Adrenal gland (tissue), 12 donors: ENCODE results near the gene HMX2. TPM values are rescaled to one million over a fixed set of nuclear protein-coding genes. Genes with fewer than 3 reads are reported as not detected.

Experiments used
- DNase-seq, 7 donors: peaks; one replicate each; pipeline ENCODE4 v3.0.0-alpha.2; 2019 to 2020
- H3K27ac ChIP-seq, 5 donors: fragments of 200-600 bp; sonication (generic) in 4 of 5; 1 replicate in 3 of 5; 2 replicates in 2 of 5; pipeline versions ENCODE4 v1.5.1 to v1.8.0; 2016 to 2020; ENCODE audit warnings: mild to moderate bottlenecking in 1 of 5
- H3K27me3 ChIP-seq: fragments of 200-600 bp; 2 replicates; pipeline ENCODE4 v1.8.0; 2021
- H3K36me3 ChIP-seq, 2 donors: fragments of 200-600 bp; replicated peaks in 1 of 2; 1 replicate in 1 of 2; 2 replicates in 1 of 2; pipeline versions ENCODE4 v1.5.1 to v1.8.0; 2018 to 2022
- H3K4me1 ChIP-seq, 2 donors: fragments of 200-600 bp; replicated peaks in 1 of 2; 1 replicate in 1 of 2; 2 replicates in 1 of 2; pipeline versions ENCODE4 v1.5.1 to v1.8.0; 2018 to 2021
- H3K4me3 ChIP-seq, 4 donors: fragments of 200-600 bp; sonication (generic) in 3 of 4; one replicate each; pipeline ENCODE4 v1.5.1; 2016 to 2018
- H3K9me3 ChIP-seq, 3 donors: fragments of 200-600 bp; sonication (generic) in 1 of 3; replicated peaks in 1 of 3; 1 replicate in 2 of 3; 2 replicates in 1 of 3; pipeline versions ENCODE4 v1.5.1 to v1.8.0; 2016 to 2021
- CTCF ChIP-seq, 6 experiments: fragments of 450-650 bp in 4 of 6; fragments of 200-600 bp in 2 of 6; sonication (generic) in 1 of 6; IDR thresholded peaks; 1 replicate in 5 of 6; 2 replicates in 1 of 6; pipeline versions ENCODE4 v1.5.1 to v1.8.0; 2016 to 2021; ENCODE audit warnings: antibody characterized with exemption in 6 of 6, mild to moderate bottlenecking in 2 of 6, moderate library complexity in 1 of 6
- POLR2A ChIP-seq, 2 donors: fragments of 450-650 bp; IDR thresholded peaks; one replicate each; pipeline ENCODE4 v1.6.1; 2017; ENCODE audit warnings: antibody characterized with exemption in 2 of 2, mild to moderate bottlenecking in 2 of 2, moderate library complexity in 1 of 2
- WGBS, 4 donors: extraction: QIAGEN DNeasy Blood & Tissue Kit in 2 of 4; methylation state at CpG; one replicate each; pipeline versions ENCODE4 v1.1.5 to v1.1.7; 2013 to 2017; 5-methylcytosine and 5-hydroxymethylcytosine counted together
- intact Hi-C, 2 donors: fragments of 100-400 bp; cut with DNase I; formaldehyde crosslinking; loops; one replicate each; pipeline versions ENCODE4 v1.14.1 to v1.15.0; 2022 to 2023
- polyA plus RNA-seq, 3 donors: library from polyadenylated mRNA; stranded (reverse); fragments of 200-250 nt in 2 of 3; fragments of 350-450 nt in 1 of 3; fragmentation: Illumina TruSeq in 1 of 3; extraction: RNeasy Lipid Tissue Mini Kit (QIAGEN cat#74804) in 1 of 3; gene quantifications; one replicate each; pipeline ENCODE4 v1.2.3, GENCODE V29; 2013 to 2014
- total RNA-seq, 9 donors: library from RNA; depleted of rRNA in 4 of 9; stranded (reverse); fragments of >200 nt in 4 of 9; fragments of 120-200 nt in 1 of 9; fragmentation: NEBNext Ultra II Directional in 1 of 9; extraction: Animal tissue kit (Norgen Biotek cat#: 25700) in 1 of 9; gene quantifications; one replicate each; pipeline versions ENCODE4 v1.1.0 to v1.2.4, GENCODE V29; 2013 to 2023
- donor health status: healthy with polysubstance abuse.
- donor health status: Bipolar disorder and iron deficiency.
- donor health status: DM: yes; HTN: yes; CAD: no.
- donor health status: DM: no; HTN: no; CAD: no.
- donor health status: DM: no; HTN: no; CAD: no.
- donor health status: DM: yes; HTN: yes; CAD: no.

Gene HMX2
- total and polyA plus RNA-seq, 12 donors = not detected

- TF ChIP-seq POLR2A (IDR thresholded peaks at IDR 0.05) (no peak), CTCF (IDR thresholded peaks at IDR 0.05) (no peak)
- Histone ChIP-seq H3K27me3 (peaks cover 84% of the 10 kb centered on the region), H3K36me3 (no peaks in the 10 kb centered on the region), H3K4me1 (peaks cover 20 to 46% of the 10 kb centered on the region in 2 donors), H3K27ac (no peak overlapping the region), H3K4me3 (no peak overlapping the region), H3K9me3 (no peaks in the 10 kb centered on the region)
- no peak for DNase-seq
- 7 to 10% (median 8%) methylated on average over 28 to 40 of the region's 40 CpGs for WGBS, 4 donors
- intact Hi-C loops = loop anchor here (2.0 to 10.0 kb wide), 4 partner anchors 241 to 427 kb away; no protein-coding TSS in a partner anchor
Measured at GRCh38 chr10:123133541-123134342, 14.2 kb upstream of the HMX2 start.

GRCh38 chr10:123134343-123134914 lies 13.5 kb upstream of the HMX2 start:
- no peaks in the 10 kb centered on the region for H3K36me3 ChIP-seq
- H3K27me3 ChIP-seq = peaks cover 91% of the 10 kb centered on the region
- WGBS, 4 donors = 0 to 7% (median 3%) methylated on average over 5 to 42 of the region's 42 CpGs
- no peak for TF ChIP-seq CTCF (IDR thresholded peaks at IDR 0.05)
- no peak for TF ChIP-seq POLR2A (IDR thresholded peaks at IDR 0.05)
- DNase-seq = no peak
- no peak overlapping the region for H3K4me3 ChIP-seq
- intact Hi-C loops = loop anchor here in 1 of 2 donors (5.0 to 10.0 kb wide), 2 partner anchors 240 to 423 kb away; no protein-coding TSS in a partner anchor
- H3K4me1 ChIP-seq = peaks cover 20 to 46% of the 10 kb centered on the region in 2 donors
- H3K9me3 ChIP-seq = no peaks in the 10 kb centered on the region
- no peak overlapping the region for H3K27ac ChIP-seq

- peaks cover 20 to 46% of the 10 kb centered on the region in 2 donors for H3K4me1 ChIP-seq
Measured at GRCh38 chr10:123134915-123135414, 13.0 kb upstream of the HMX2 start.

More at GRCh38 chr10:123134915-123135414, 13.0 kb upstream of the HMX2 start:
- Histone ChIP-seq H3K27ac (no peak overlapping the region), H3K27me3 (peaks cover 96% of the 10 kb centered on the region), H3K9me3 (no peaks in the 10 kb centered on the region), H3K36me3 (no peaks in the 10 kb centered on the region), H3K4me3 (peak overlapping the region in 1 of 4 donors; percentile 51)
- no peak for TF ChIP-seq POLR2A (IDR thresholded peaks at IDR 0.05)
- no peak for TF ChIP-seq CTCF (IDR thresholded peaks at IDR 0.05)
- 0 to 5% (median 3%) methylated on average over 1 to 43 of the region's 46 CpGs for WGBS, 4 donors
- intact Hi-C loops = loop anchor here in 1 of 2 donors (5.0 to 10.0 kb wide), 2 partner anchors 240 to 422 kb away; no protein-coding TSS in a partner anchor
- no peak for DNase-seq
